ENCODE measurements around the gene HNF1B.
A peak's percentile ranks its signal among the peaks of the same experiment; 100 is the strongest.

The HNF1B gene

GRCh38 chr17:37706446-37706845, 38.4 kb downstream of the HNF1B start:
- no peak overlapping the region for H3K27ac ChIP-seq (ENCODE audit: low read depth, low read length)
- no peak overlapping the region for H3K4me2 ChIP-seq (ENCODE audit: low read length)
- TF ChIP-seq EZH2phosphoT487 (IDR thresholded peaks at IDR 0.05; ENCODE audit: borderline replicate concordance, low read length) (no peak), CTCF (IDR thresholded peaks at IDR 0.05; ENCODE audit: low read depth, low read length, poor library complexity, severe bottlenecking) (no peak)
- no peaks in the 10 kb centered on the region; the same call in 1 of the 2 replicates for H4K20me1 ChIP-seq (ENCODE audit: control insufficient read depth, insufficient read depth, low read depth, low read length)
- peaks cover 68% of the 10 kb centered on the region for H3K27me3 ChIP-seq (ENCODE audit: control insufficient read depth, low read length)
- H3K4me1 ChIP-seq (ENCODE audit: control insufficient read depth, low read length), result no peaks in the 10 kb centered on the region
- H3K36me3 ChIP-seq (ENCODE audit: control insufficient read depth, low read length), result no peaks in the 10 kb centered on the region
- H3K4me3 ChIP-seq (ENCODE audit: low read length), result no peak overlapping the region
- H3F3A ChIP-seq (ENCODE audit: control insufficient read depth, insufficient read depth), result no peaks in the 10 kb centered on the region
- H3K9me2 ChIP-seq (replicated peaks; ENCODE audit: control insufficient read depth, low read length), result no peaks in the 10 kb centered on the region
- H3K79me2 ChIP-seq (ENCODE audit: control insufficient read depth, low read length), result no peaks in the 10 kb centered on the region
- no peaks in the 10 kb centered on the region; the same call in 1 of the 2 replicates for H3K9me3 ChIP-seq (ENCODE audit: control insufficient read depth, insufficient read depth, low read length)

GRCh38 chr17:37702598-37702997, 42.3 kb downstream of the HNF1B start:
- no peaks in the 10 kb centered on the region; the same call in 1 of the 2 replicates for H4K20me1 ChIP-seq (ENCODE audit: control insufficient read depth, insufficient read depth, low read depth, low read length)
- H3K79me2 ChIP-seq (ENCODE audit: control insufficient read depth, low read length), result no peaks in the 10 kb centered on the region
- no peaks in the 10 kb centered on the region for H3K9me3 ChIP-seq (ENCODE audit: control insufficient read depth, insufficient read depth, low read length)
- peaks cover 37% of the 10 kb centered on the region for H3K27me3 ChIP-seq (ENCODE audit: control insufficient read depth, low read length)
- H3K36me3 ChIP-seq (ENCODE audit: control insufficient read depth, low read length), result no peaks in the 10 kb centered on the region
- H3K9me2 ChIP-seq (replicated peaks; ENCODE audit: control insufficient read depth, low read length), result no peaks in the 10 kb centered on the region
- H3K4me2 ChIP-seq (ENCODE audit: low read length), result no peak overlapping the region
- H3F3A ChIP-seq (ENCODE audit: control insufficient read depth, insufficient read depth), result no peaks in the 10 kb centered on the region
- no peak overlapping the region for H3K27ac ChIP-seq (ENCODE audit: low read depth, low read length)
- no peaks in the 10 kb centered on the region for H3K4me1 ChIP-seq (ENCODE audit: control insufficient read depth, low read length)
- TF ChIP-seq CTCF (IDR thresholded peaks at IDR 0.05; ENCODE audit: low read depth, low read length, poor library complexity, severe bottlenecking) (no peak), EZH2phosphoT487 (IDR thresholded peaks at IDR 0.05; ENCODE audit: borderline replicate concordance, low read length) (no peak)
- H3K4me3 ChIP-seq (ENCODE audit: low read length), result no peak overlapping the region

GRCh38 chr17:37701496-37701898, 43.4 kb downstream of the HNF1B start:
- Histone ChIP-seq H3K36me3 (ENCODE audit: control insufficient read depth, low read length) (no peaks in the 10 kb centered on the region), H3K9me2 (replicated peaks; ENCODE audit: control insufficient read depth, low read length) (no peaks in the 10 kb centered on the region), H4K20me1 (ENCODE audit: control insufficient read depth, insufficient read depth, low read depth, low read length) (no peaks in the 10 kb centered on the region; the same call in 1 of the 2 replicates), H3K79me2 (ENCODE audit: control insufficient read depth, low read length) (no peaks in the 10 kb centered on the region), H3K4me3 (ENCODE audit: low read length) (no peak overlapping the region), H3K4me2 (ENCODE audit: low read length) (peak overlapping the region; percentile 38; the same call in 1 of the 2 replicates), H3K4me1 (ENCODE audit: control insufficient read depth, low read length) (no peaks in the 10 kb centered on the region), H3K27me3 (ENCODE audit: control insufficient read depth, low read length) (peaks cover 28% of the 10 kb centered on the region), H3K27ac (ENCODE audit: low read depth, low read length) (no peak overlapping the region), H3K9me3 (ENCODE audit: control insufficient read depth, insufficient read depth, low read length) (no peaks in the 10 kb centered on the region), H3F3A (ENCODE audit: control insufficient read depth, insufficient read depth) (no peaks in the 10 kb centered on the region)
- peak; percentile 96 for TF ChIP-seq CTCF (IDR thresholded peaks at IDR 0.05; ENCODE audit: low read depth, low read length, poor library complexity, severe bottlenecking)
- no peak for TF ChIP-seq EZH2phosphoT487 (IDR thresholded peaks at IDR 0.05; ENCODE audit: borderline replicate concordance, low read length)

Measured in DOHH2 (cell line).